H1 (cell line): ENCODE data around the gene SMG5. TPM values are rescaled to one million over a fixed set of nuclear protein-coding genes. Genes with fewer than 3 reads are reported as not detected.

Experiments used
- CTCF ChIA-PET: fragments of 300-600 bp; sonication (Branson Sonifier 250); formaldehyde crosslinking; loops from one replicate; lab custom pipeline; 2021; ENCODE audit not compliant: partially characterized antibody; lab: Charles Lee
- POLR2A ChIA-PET: fragments of 300-600 bp; sonication (Branson Sonifier 250); formaldehyde crosslinking; loops from one replicate; lab custom pipeline; 2021; ENCODE audit warnings: inconsistent platforms; ENCODE audit not compliant: partially characterized antibody; lab: Charles Lee
- DNase-seq, 2 experiments: peaks; one replicate each; pipeline versions ENCODE4 v3.0.0 to v3.0.0-alpha.2; 2010 to 2022; ENCODE audit warnings: low spot score in 2 of 2, low read depth in 1 of 2, mixed read lengths in 1 of 2
- FAIRE-seq: peaks from 2 replicates; lab custom pipeline; 2011; peaks lifted over from hg19 to GRCh38; lab: Jason Lieb, UNC
- H2AFZ ChIP-seq: 2 replicates; pipeline ENCODE4 v1.8.1; 2012; ENCODE audit warnings: low read length, inconsistent platforms
- H2AK5ac ChIP-seq: 2 replicates; pipeline ENCODE4 v1.6.1; 2013; ENCODE audit warnings: low read depth, low read length
- H2BK120ac ChIP-seq: replicated peaks from 2 replicates; pipeline ENCODE3; 2013; ENCODE audit warnings: low read depth, low read length, inconsistent platforms
- H2BK12ac ChIP-seq: 2 replicates; pipeline ENCODE4 v1.6.1; 2013; ENCODE audit warnings: low read depth, low read length
- H2BK15ac ChIP-seq: 2 replicates; pipeline ENCODE4 v1.6.1; 2013; ENCODE audit warnings: low read length
- H2BK20ac ChIP-seq: 2 replicates; pipeline ENCODE4 v1.6.1; 2013; ENCODE audit warnings: low read length
- H2BK5ac ChIP-seq: 2 replicates; pipeline ENCODE4 v1.6.1; 2013; ENCODE audit warnings: low read depth, low read length
- H3K14ac ChIP-seq: 2 replicates; pipeline ENCODE4 v1.6.1; 2013; ENCODE audit warnings: inconsistent platforms; ENCODE audit not compliant: insufficient read length
- H3K18ac ChIP-seq: 2 replicates; pipeline ENCODE4 v1.6.1; 2013; ENCODE audit warnings: low read length; ENCODE audit errors: extremely low read depth
- H3K23ac ChIP-seq: 2 replicates; pipeline ENCODE4 v1.6.1; 2013; ENCODE audit warnings: inconsistent platforms; ENCODE audit not compliant: insufficient read length
- H3K23me2 ChIP-seq: 2 replicates; pipeline ENCODE4 v1.6.1; 2013; ENCODE audit warnings: low read depth, low read length
- H3K27ac ChIP-seq: 2 replicates; pipeline ENCODE4 v1.6.1; 2011; ENCODE audit warnings: low read depth, low read length, inconsistent platforms
- H3K27me3 ChIP-seq, 4 experiments: replicated peaks in 1 of 4; 1 replicate in 1 of 4; 2 replicates in 3 of 4; pipeline versions ENCODE4 v1.6.1 to v1.8.1; 2011 to 2013; ENCODE audit warnings: low read length in 3 of 4, mild to moderate bottlenecking in 3 of 4, inconsistent platforms in 2 of 4, mixed read lengths in 2 of 4, moderate library complexity in 1 of 4; ENCODE audit not compliant: control insufficient read depth in 3 of 4, insufficient read depth in 3 of 4; ENCODE audit errors: extremely low read depth in 1 of 4
- H3K36me3 ChIP-seq, 4 experiments: 2 replicates each; pipeline versions ENCODE4 v1.6.1 to v1.8.1; 2011 to 2013; ENCODE audit warnings: mild to moderate bottlenecking in 4 of 4, low read length in 3 of 4, moderate library complexity in 2 of 4, control low read depth in 1 of 4, inconsistent platforms in 1 of 4; ENCODE audit not compliant: insufficient read depth in 4 of 4, control insufficient read depth in 2 of 4
- H3K4ac ChIP-seq: replicated peaks from 2 replicates; pipeline ENCODE3; 2013; ENCODE audit warnings: low read length, low read depth, mixed read lengths, inconsistent platforms; ENCODE audit not compliant: insufficient read length
- H3K4me1 ChIP-seq, 4 experiments: replicated peaks in 1 of 4; 1 replicate in 1 of 4; 2 replicates in 3 of 4; pipeline versions ENCODE4 v1.6.1 to v1.8.1; 2011 to 2013; ENCODE audit warnings: low read length in 3 of 4, inconsistent platforms in 2 of 4, mixed read lengths in 1 of 4; ENCODE audit not compliant: insufficient read depth in 4 of 4, control insufficient read depth in 3 of 4
- H3K4me2 ChIP-seq, 2 experiments: 2 replicates each; pipeline versions ENCODE4 v1.6.1 to v1.8.1; 2011 to 2013; ENCODE audit warnings: low read depth in 2 of 2, low read length in 2 of 2, control low read depth in 1 of 2, inconsistent platforms in 1 of 2, mild to moderate bottlenecking in 1 of 2; ENCODE audit not compliant: insufficient read depth in 1 of 2
- H3K4me3 ChIP-seq, 4 experiments: fragments of 200-600, 300-600 bp in 1 of 4; sonication (generic), shearing (Covaris generic), sonication (Bioruptor Twin) in 1 of 4; 2 replicates each; pipeline versions ENCODE4 v1.5.1 to v1.8.1; 2011 to 2016; ENCODE audit warnings: low read length in 4 of 4, low read depth in 3 of 4, control low read depth in 2 of 4, inconsistent platforms in 2 of 4, mild to moderate bottlenecking in 2 of 4, mixed read lengths in 1 of 4, moderate library complexity in 1 of 4; ENCODE audit not compliant: insufficient read depth in 2 of 4; ENCODE audit errors: extremely low read depth in 1 of 4
- H3K56ac ChIP-seq: replicated peaks from 2 replicates; pipeline ENCODE3; 2013; ENCODE audit warnings: low read depth, mild to moderate bottlenecking, mixed read lengths, low read length, inconsistent platforms; ENCODE audit not compliant: insufficient read length
- H3K79me1 ChIP-seq: 2 replicates; pipeline ENCODE4 v1.6.1; 2013; ENCODE audit warnings: low read depth, low read length, control low read depth
- H3K79me2 ChIP-seq, 2 experiments: 2 replicates each; pipeline versions ENCODE4 v1.6.1 to v1.8.1; 2012 to 2013; ENCODE audit warnings: low read length in 2 of 2, mild to moderate bottlenecking in 2 of 2, inconsistent platforms in 1 of 2; ENCODE audit not compliant: insufficient read depth in 2 of 2, control insufficient read depth in 1 of 2
- H3K9ac ChIP-seq, 4 experiments: replicated peaks in 1 of 4; 1 replicate in 1 of 4; 2 replicates in 3 of 4; pipeline versions ENCODE4 v1.6.1 to v1.8.1; 2011 to 2013; ENCODE audit warnings: low read depth in 3 of 4, low read length in 3 of 4, control low read depth in 2 of 4, mild to moderate bottlenecking in 2 of 4, moderate library complexity in 2 of 4, inconsistent platforms in 1 of 4; ENCODE audit errors: extremely low read depth in 1 of 4
- H3K9me3 ChIP-seq, 2 experiments: 2 replicates each; pipeline versions ENCODE4 v1.6.1 to v1.8.1; 2012 to 2013; ENCODE audit warnings: mild to moderate bottlenecking in 2 of 2, moderate library complexity in 2 of 2, control low read depth in 1 of 2, inconsistent platforms in 1 of 2, low read depth in 1 of 2, low read length in 1 of 2, mixed read lengths in 1 of 2; ENCODE audit not compliant: insufficient read depth in 2 of 2
- H4K20me1 ChIP-seq, 2 experiments: replicated peaks in 1 of 2; 2 replicates each; pipeline versions ENCODE3 to v1.8.1; 2011 to 2013; ENCODE audit warnings: inconsistent platforms in 2 of 2, low read length in 2 of 2, mild to moderate bottlenecking in 1 of 2; ENCODE audit not compliant: insufficient read depth in 2 of 2, control insufficient read depth in 1 of 2
- H4K5ac ChIP-seq: 2 replicates; pipeline ENCODE4 v1.6.1; 2013; ENCODE audit warnings: low read length, low read depth, mixed read lengths, inconsistent platforms; ENCODE audit not compliant: insufficient read length
- H4K8ac ChIP-seq: 2 replicates; pipeline ENCODE4 v1.8.0; 2013; ENCODE audit warnings: mild to moderate bottlenecking, moderate library complexity, low read length, inconsistent platforms; ENCODE audit not compliant: insufficient read depth; ENCODE audit errors: extremely low read depth
- H4K91ac ChIP-seq: replicated peaks from 2 replicates; pipeline ENCODE3; 2013; ENCODE audit warnings: low read length, mixed read lengths, inconsistent platforms; ENCODE audit not compliant: insufficient read length
- POLR2AphosphoS5 ChIP-seq: IDR thresholded peaks from 2 replicates; pipeline ENCODE4 v1.6.1; 2011; ENCODE audit warnings: low read depth, low read length
- RAD21 ChIP-seq, 2 experiments: IDR thresholded peaks in 1 of 2; conservative IDR thresholded peaks in 1 of 2; 2 replicates each; pipeline ENCODE4 v1.6.1; 2011; ENCODE audit warnings: low read depth in 2 of 2, low read length in 2 of 2, improper control_type of control experiment in 1 of 2, inconsistent platforms in 1 of 2, mild to moderate bottlenecking in 1 of 2, moderate library complexity in 1 of 2
- WGBS, 2 experiments: shearing (Covaris generic) in 1 of 2; methylation state at CpG; one replicate each; pipeline versions ENCODE4 v1.1.6 to v1.1.7; 2013 to 2015; ENCODE audit warnings: low lambda C conversion rate in 2 of 2, mixed read lengths in 2 of 2, inconsistent platforms in 1 of 2, low coverage in 1 of 2, missing lambda C conversion rate in 1 of 2; ENCODE audit not compliant: insufficient replicate concordance in 2 of 2, insufficient coverage in 1 of 2, insufficient read length in 1 of 2; ENCODE audit errors: extremely low coverage in 1 of 2, missing lambda C conversion rate in 1 of 2; 5-methylcytosine and 5-hydroxymethylcytosine counted together
- polyA plus RNA-seq, 7 experiments: library from polyadenylated mRNA; depleted of rRNA in 3 of 7; stranded (reverse) in 5 of 7; unstranded in 2 of 7; fragments of >200 nt in 5 of 7; fragments of 200-250 nt in 2 of 7; gene quantifications; 1 replicate in 5 of 7; 2 replicates in 1 of 7; 4 replicates in 1 of 7; pipeline versions ENCODE4 v1.2.1 to v1.2.3, GENCODE V29; 2011 to 2013; ENCODE audit warnings: missing spikeins in 2 of 7, mixed read lengths in 2 of 7
- total RNA-seq: library from RNA; stranded (reverse); fragmentation: NEBNext Ultra II Directional; extraction: Animal tissue kit (Norgen Biotek cat#: 25700); gene quantifications from 2 replicates; pipeline ENCODE4 v1.2.1, GENCODE V29; 2021
- TF ChIP-seq, protein P1 (sequence below), 3 experiments: IDR thresholded peaks; 1 replicate in 2 of 3; 2 replicates in 1 of 3; pipeline versions ENCODE4 v1.5.1 to v1.6.1; 2011; ENCODE audit warnings: low read length in 3 of 3, mild to moderate bottlenecking in 3 of 3, inconsistent platforms in 2 of 3, low read depth in 1 of 3, moderate library complexity in 1 of 3; ENCODE audit not compliant: insufficient read depth in 1 of 3; ENCODE audit errors: control extremely low read depth in 1 of 3

The SMG5 gene
- total and polyA plus RNA-seq, 2 of the 8 experiments (the other 6 are each of a cell fraction or from before 2014, with no cell fraction given), result 32.7 to 98.0 TPM

DNA sequence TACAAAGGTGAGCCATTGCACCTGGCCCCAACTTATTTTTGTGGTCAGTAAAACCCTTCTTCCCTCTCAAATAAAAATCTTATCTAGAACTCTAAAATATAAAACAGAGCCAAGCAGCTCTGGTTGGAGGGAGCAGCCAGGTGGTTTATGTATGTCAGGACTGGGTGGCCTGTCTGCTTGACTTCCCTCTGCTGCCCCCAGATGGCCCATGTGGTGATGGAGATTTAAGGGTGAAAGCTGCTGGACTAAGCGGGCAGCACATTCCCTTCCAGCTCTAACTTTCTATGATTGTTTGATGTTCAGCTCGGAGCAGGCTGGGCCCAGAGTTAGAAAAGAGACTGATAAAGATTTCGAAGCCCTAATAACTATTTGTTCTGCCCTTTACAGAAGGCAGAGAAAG, 22.8 kb downstream of the SMG5 start:
- DNase-seq, result no peak
- H3K9ac ChIP-seq, result no peak overlapping the region

More for the DNA sequence above, 22.8 kb downstream of the SMG5 start:
- no peak overlapping the region for H2AFZ ChIP-seq
- H2BK20ac ChIP-seq, result no peak overlapping the region
- no peaks in the 10 kb centered on the region for H3K9me3 ChIP-seq
- H3K4me3 ChIP-seq, result no peak overlapping the region
- TF ChIP-seq, protein P1, sequence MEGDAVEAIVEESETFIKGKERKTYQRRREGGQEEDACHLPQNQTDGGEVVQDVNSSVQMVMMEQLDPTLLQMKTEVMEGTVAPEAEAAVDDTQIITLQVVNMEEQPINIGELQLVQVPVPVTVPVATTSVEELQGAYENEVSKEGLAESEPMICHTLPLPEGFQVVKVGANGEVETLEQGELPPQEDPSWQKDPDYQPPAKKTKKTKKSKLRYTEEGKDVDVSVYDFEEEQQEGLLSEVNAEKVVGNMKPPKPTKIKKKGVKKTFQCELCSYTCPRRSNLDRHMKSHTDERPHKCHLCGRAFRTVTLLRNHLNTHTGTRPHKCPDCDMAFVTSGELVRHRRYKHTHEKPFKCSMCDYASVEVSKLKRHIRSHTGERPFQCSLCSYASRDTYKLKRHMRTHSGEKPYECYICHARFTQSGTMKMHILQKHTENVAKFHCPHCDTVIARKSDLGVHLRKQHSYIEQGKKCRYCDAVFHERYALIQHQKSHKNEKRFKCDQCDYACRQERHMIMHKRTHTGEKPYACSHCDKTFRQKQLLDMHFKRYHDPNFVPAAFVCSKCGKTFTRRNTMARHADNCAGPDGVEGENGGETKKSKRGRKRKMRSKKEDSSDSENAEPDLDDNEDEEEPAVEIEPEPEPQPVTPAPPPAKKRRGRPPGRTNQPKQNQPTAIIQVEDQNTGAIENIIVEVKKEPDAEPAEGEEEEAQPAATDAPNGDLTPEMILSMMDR (IDR thresholded peaks at IDR 0.05; ENCODE audit: control extremely low read depth in 1 of 3, insufficient read depth in 1 of 3, low read depth in 1 of 3, low read length in 3 of 3), result peak; percentile 20 to 42 (median 33); a peak in 2 of 4 replicates
- TF ChIP-seq POLR2AphosphoS5 (no peak), RAD21 (IDR thresholded peaks at IDR 0.05 in 1 of 2, conservative IDR thresholded peaks at IDR 0.05 in 1 of 2; ENCODE audit: low read depth in 2 of 2, low read length in 2 of 2) (peak in 1 of 2 experiments; percentile 24; a peak in 1 of 4 replicates)
- POLR2A ChIA-PET, result interaction anchor here (0.8 to 5.3 kb wide), 15 partner anchors 7 to 67 kb away, joined by 3 to 30 read pairs (median 4); partner anchors contain the start of genes PAQR6, PMF1 and SMG5
- H3K23me2 ChIP-seq, result no peaks in the 10 kb centered on the region
- H2BK15ac ChIP-seq, result no peak overlapping the region
- peaks cover 52 to 84% (median 75%) of the 10 kb centered on the region in 4 experiments for H3K36me3 ChIP-seq
- no peaks in the 10 kb centered on the region for H3K4me1 ChIP-seq
- no peak overlapping the region for H4K8ac ChIP-seq
- no peak overlapping the region for H2AK5ac ChIP-seq
- H4K20me1 ChIP-seq, result peaks cover 0 to 3% of the 10 kb centered on the region in 2 experiments
- no peak overlapping the region for H2BK12ac ChIP-seq
- no peak for FAIRE-seq
- H3K18ac ChIP-seq, result no peak overlapping the region
- no peaks in the 10 kb centered on the region; the same call in 1 of the 2 replicates for H3K79me1 ChIP-seq
- no peak overlapping the region for H3K23ac ChIP-seq
- no peaks in the 10 kb centered on the region for H3K27me3 ChIP-seq
- H3K4ac ChIP-seq, result no peak overlapping the region
- H4K5ac ChIP-seq, result no peak overlapping the region
- CTCF ChIA-PET, result interaction anchor here (0.7 to 47.2 kb wide), 15 partner anchors 8 to 168 kb away, joined by 3 to 1265 read pairs (median 5); partner anchors contain the start of genes BGLAP, PAQR6 and SEMA4A
- no peak overlapping the region for H2BK5ac ChIP-seq
- H3K14ac ChIP-seq, result no peak overlapping the region
- H3K56ac ChIP-seq, result no peak overlapping the region
- H4K91ac ChIP-seq, result no peak overlapping the region
- H3K27ac ChIP-seq, result no peak overlapping the region
- no peaks in the 10 kb centered on the region for H3K79me2 ChIP-seq
- WGBS, 2 experiments, result 90% methylated on average over 3 of the region's 3 CpGs; no CpG with 5 or more reads in 1 of the 2 experiments
- no peak overlapping the region for H2BK120ac ChIP-seq
- H3K4me2 ChIP-seq, result no peak overlapping the region
